Cardiac fibroblast (primary cell): ENCODE measurements around the gene CSMD2.

ENCODE experiments used
- DNase-seq, 2 donors: peaks; one replicate each; pipeline versions ENCODE4 v3.0.0 to v3.0.0-alpha.2; 2010; ENCODE audit warnings: low read depth in 2 of 2
- H3K4me3 ChIP-seq, 2 donors: replicated peaks in 1 of 2; 1 replicate in 1 of 2; 2 replicates in 1 of 2; pipeline ENCODE4 v1.5.1; 2011; ENCODE audit warnings: low read depth in 2 of 2, low read length in 2 of 2, mild to moderate bottlenecking in 2 of 2, moderate library complexity in 1 of 2
- CTCF ChIP-seq: IDR thresholded peaks from one replicate; pipeline ENCODE4 v1.5.1; 2011; ENCODE audit warnings: low read depth, mild to moderate bottlenecking, low read length, inconsistent platforms

CSMD2 gene

GRCh38 chr1:33875862-33876261, 289.2 kb downstream of the CSMD2 start:
- H3K4me3 ChIP-seq = no peak overlapping the region
- no peak for TF ChIP-seq CTCF
- no peak for DNase-seq

- no peak for DNase-seq
- TF ChIP-seq CTCF = no peak
- H3K4me3 ChIP-seq = no peak overlapping the region
Observed at GRCh38 chr1:33874636-33875035, 290.4 kb downstream of the CSMD2 start.

GRCh38 chr1:33872683-33873082, 292.3 kb downstream of the CSMD2 start:
- no peak for DNase-seq
- no peak for TF ChIP-seq CTCF
- H3K4me3 ChIP-seq = no peak overlapping the region

GRCh38 chr1:33872275-33872674, 292.8 kb downstream of the CSMD2 start:
- TF ChIP-seq CTCF = no peak
- DNase-seq = no peak
- no peak overlapping the region for H3K4me3 ChIP-seq

- no peak for DNase-seq
- no peak overlapping the region for H3K4me3 ChIP-seq
- TF ChIP-seq CTCF = no peak
Observed at GRCh38 chr1:33867684-33868083, 297.3 kb downstream of the CSMD2 start.

- peak in 1 of 2 donors; percentile 6 for DNase-seq
- TF ChIP-seq CTCF = no peak
- no peak overlapping the region for H3K4me3 ChIP-seq
Observed at GRCh38 chr1:33866281-33866680, 298.7 kb downstream of the CSMD2 start.

GRCh38 chr1:33864460-33865389, 300.3 kb downstream of the CSMD2 start:
- no peak for TF ChIP-seq CTCF
- DNase-seq = no peak
- H3K4me3 ChIP-seq = no peak overlapping the region
